Endothelial cell of umbilical vein (primary cell): ENCODE results near the gene LAP3.

Experiments
- CTCF ChIP-seq, 2 donors: IDR thresholded peaks; 1 replicate in 1 of 2; 2 replicates in 1 of 2; pipeline ENCODE4 v1.5.1; 2011; ENCODE audit warnings: low read length in 2 of 2, mild to moderate bottlenecking in 2 of 2, moderate library complexity in 2 of 2, control low read depth in 1 of 2, inconsistent platforms in 1 of 2, low read depth in 1 of 2; ENCODE audit not compliant: insufficient read depth in 1 of 2; ENCODE audit errors: extremely low read depth in 1 of 2
- FOS ChIP-seq: IDR thresholded peaks from 2 replicates; pipeline ENCODE4 v1.6.1; 2011; ENCODE audit warnings: mild to moderate bottlenecking, low read length, moderate library complexity, borderline replicate concordance; ENCODE audit not compliant: insufficient read depth

DNA sequence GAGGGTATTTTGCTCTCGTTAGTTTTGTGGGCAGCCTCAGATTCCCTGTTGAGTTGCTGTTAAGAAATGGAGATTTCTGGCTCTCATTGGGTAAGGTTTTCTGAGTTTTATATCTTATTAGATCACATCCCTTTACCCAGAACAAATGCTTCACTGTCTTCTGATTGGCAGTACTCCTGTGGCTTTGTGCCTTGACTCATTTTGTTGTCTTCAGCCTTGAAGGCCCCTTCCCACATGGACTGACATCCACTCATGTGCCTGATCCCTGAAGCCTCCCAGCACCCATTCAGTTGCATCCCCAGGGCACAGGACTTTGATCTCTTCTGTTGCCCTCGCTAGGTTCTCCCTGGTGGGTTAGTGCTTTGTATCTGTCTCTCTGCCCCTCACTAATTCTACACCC, 47.8 kb downstream of the LAP3 start:
- TF ChIP-seq CTCF (IDR thresholded peaks at IDR 0.05; ENCODE audit: extremely low read depth in 1 of 2, insufficient read depth in 1 of 2, low read depth in 1 of 2, low read length in 2 of 2) (no peak), FOS (no peak)
